Liver (tissue), 9 donors: ENCODE results near the gene IGF2R. TPM values are rescaled to one million over a fixed set of nuclear protein-coding genes. Genes with fewer than 3 reads are reported as not detected.

ENCODE experiments used
- DNase-seq: peaks from one replicate; pipeline ENCODE4 v3.0.0-alpha.2; 2017; ENCODE audit warnings: low spot score
- H3K27ac ChIP-seq, 2 donors: one replicate each; pipeline ENCODE4 v1.7.0; 2013; ENCODE audit warnings: inconsistent platforms in 2 of 2, low read length in 2 of 2, control low read depth in 1 of 2, low read depth in 1 of 2, mild to moderate bottlenecking in 1 of 2
- H3K27me3 ChIP-seq, 4 donors: one replicate each; pipeline versions ENCODE4 v1.6.1 to v1.7.0; 2013; ENCODE audit warnings: low read length in 3 of 4, inconsistent platforms in 1 of 4, mild to moderate bottlenecking in 1 of 4, moderate library complexity in 1 of 4; ENCODE audit not compliant: control insufficient read depth in 4 of 4, insufficient read depth in 4 of 4
- H3K36me3 ChIP-seq, 4 donors: one replicate each; pipeline versions ENCODE4 v1.6.1 to v1.7.0; 2013; ENCODE audit warnings: low read length in 3 of 4, mild to moderate bottlenecking in 3 of 4, low read depth in 1 of 4, moderate library complexity in 1 of 4; ENCODE audit not compliant: control insufficient read depth in 4 of 4, insufficient read depth in 3 of 4
- H3K4me1 ChIP-seq, 4 donors: one replicate each; pipeline versions ENCODE4 v1.6.1 to v1.7.0; 2013; ENCODE audit warnings: low read length in 3 of 4, mild to moderate bottlenecking in 3 of 4, moderate library complexity in 1 of 4; ENCODE audit not compliant: control insufficient read depth in 4 of 4, insufficient read depth in 4 of 4
- H3K4me3 ChIP-seq, 3 donors: one replicate each; pipeline versions ENCODE4 v1.6.1 to v1.7.0; 2013; ENCODE audit warnings: low read length in 3 of 3, control low read depth in 1 of 3, low read depth in 1 of 3, mild to moderate bottlenecking in 1 of 3
- H3K9ac ChIP-seq, 2 donors: one replicate each; pipeline ENCODE4 v1.7.0; 2013; ENCODE audit warnings: low read length in 2 of 2, mild to moderate bottlenecking in 2 of 2, moderate library complexity in 2 of 2, control low read depth in 1 of 2, low read depth in 1 of 2
- H3K9me3 ChIP-seq, 4 donors: one replicate each; pipeline versions ENCODE4 v1.6.1 to v1.7.0; 2013; ENCODE audit warnings: low read length in 3 of 4; ENCODE audit not compliant: control insufficient read depth in 4 of 4
- ATF3 ChIP-seq: IDR thresholded peaks from 2 replicates; pipeline ENCODE4 v1.6.1; 2016; ENCODE audit warnings: antibody characterized with exemption
- FOXA1 ChIP-seq: IDR thresholded peaks from 2 replicates; pipeline ENCODE4 v1.6.1; 2016; ENCODE audit warnings: antibody characterized with exemption
- GABPA ChIP-seq, 2 donors: IDR thresholded peaks in 1 of 2; conservative IDR thresholded peaks in 1 of 2; 2 replicates each; pipeline ENCODE4 v1.6.1; 2016; ENCODE audit warnings: antibody characterized with exemption in 2 of 2, mild to moderate bottlenecking in 1 of 2, moderate library complexity in 1 of 2
- HNF4A ChIP-seq, 2 donors: conservative IDR thresholded peaks; 2 replicates each; pipeline ENCODE4 v1.6.1; 2016; ENCODE audit warnings: antibody characterized with exemption in 2 of 2, mild to moderate bottlenecking in 2 of 2
- HNF4G ChIP-seq: IDR thresholded peaks from 2 replicates; pipeline ENCODE4 v1.6.1; 2016; ENCODE audit warnings: antibody characterized with exemption
- JUND ChIP-seq, 2 donors: IDR thresholded peaks; 2 replicates each; pipeline ENCODE4 v1.6.1; 2016; ENCODE audit warnings: antibody characterized with exemption in 2 of 2
- NR2F2 ChIP-seq: IDR thresholded peaks from 2 replicates; pipeline ENCODE4 v1.6.1; 2016; ENCODE audit warnings: antibody characterized with exemption
- RAD21 ChIP-seq, 2 donors: IDR thresholded peaks; 2 replicates each; pipeline ENCODE4 v1.6.1; 2016; ENCODE audit warnings: antibody characterized with exemption in 2 of 2, mild to moderate bottlenecking in 2 of 2
- RXRA ChIP-seq, 2 donors: IDR thresholded peaks; 2 replicates each; pipeline ENCODE4 v1.6.1; 2017 to 2018; ENCODE audit warnings: antibody characterized with exemption in 2 of 2, mild to moderate bottlenecking in 1 of 2
- SP1 ChIP-seq: IDR thresholded peaks from 2 replicates; pipeline ENCODE4 v1.6.1; 2018; ENCODE audit warnings: antibody characterized with exemption, mild to moderate bottlenecking
- TAF1 ChIP-seq: conservative IDR thresholded peaks from 2 replicates; pipeline ENCODE4 v1.6.1; 2016; ENCODE audit warnings: antibody characterized with exemption, mild to moderate bottlenecking
- YY1 ChIP-seq: IDR thresholded peaks from 2 replicates; pipeline ENCODE4 v1.6.1; 2016; ENCODE audit warnings: antibody characterized with exemption, mild to moderate bottlenecking
- WGBS: extraction: QIAGEN DNeasy Blood & Tissue Kit; methylation state at CpG from one replicate; pipeline ENCODE4 v1.1.7; 2013; 5-methylcytosine and 5-hydroxymethylcytosine counted together
- polyA plus RNA-seq, 2 donors: library from polyadenylated mRNA; stranded (reverse) in 1 of 2; unstranded in 1 of 2; fragments of 200-250 nt in 1 of 2; fragments of >200 nt in 1 of 2; fragmentation: Nextera tagmentation in 1 of 2; extraction: Ambion mirVana in 1 of 2; gene quantifications; one replicate each; pipeline versions ENCODE4 v1.2.1 to v1.2.3, GENCODE V29; 2013 to 2015
- total RNA-seq, 2 donors: library from RNA; depleted of rRNA; stranded (reverse); fragments of >200 nt; gene quantifications; one replicate each; pipeline ENCODE4 v1.2.3, GENCODE V29; 2014
- TF ChIP-seq, protein P1 (sequence below): IDR thresholded peaks from 2 replicates; pipeline ENCODE4 v1.6.1; 2016; ENCODE audit warnings: antibody characterized with exemption
- TF ChIP-seq, protein P2 (sequence below): fragments of 150-350 bp; IDR thresholded peaks from 2 replicates; pipeline ENCODE4 v1.5.1; 2017; ENCODE audit warnings: improper control_type of control experiment, low read depth, low read length; ENCODE audit not compliant: missing input control
- TF ChIP-seq, protein P3 (sequence below): IDR thresholded peaks from 2 replicates; pipeline ENCODE4 v1.6.1; 2016; ENCODE audit warnings: antibody characterized with exemption
- donor health status: healthy.
- donor health status: healthy.
- donor health status: healthy.
- donor health status: healthy.
- donor health status: healthy.

The IGF2R gene
- total and polyA plus RNA-seq, 4 donors: 16.6 to 84.9 (median 45.7) TPM

- Histone ChIP-seq H3K36me3 (no peaks in the 10 kb centered on the region), H3K9me3 (peaks cover 0 to 11% (median 0%) of the 10 kb centered on the region in 4 donors), H3K27ac (no peak overlapping the region), H3K4me3 (no peak overlapping the region), H3K9ac (no peak overlapping the region), H3K4me1 (peaks cover 0 to 7% (median 0%) of the 10 kb centered on the region in 4 donors), H3K27me3 (no peaks in the 10 kb centered on the region)
- no peak for DNase-seq
- whole genome bisulfite sequencing: 87% methylated on average over 2 of the region's 2 CpGs
- TF ChIP-seq ATF3 (no peak), RAD21 (IDR thresholded peaks at IDR 0.05) (no peak), GABPA (IDR thresholded peaks at IDR 0.05 in 1 of 2, conservative IDR thresholded peaks at IDR 0.05 in 1 of 2) (no peak), JUND (IDR thresholded peaks at IDR 0.05) (no peak), HNF4A (conservative IDR thresholded peaks at IDR 0.05) (no peak)
- TF ChIP-seq, protein P1, sequence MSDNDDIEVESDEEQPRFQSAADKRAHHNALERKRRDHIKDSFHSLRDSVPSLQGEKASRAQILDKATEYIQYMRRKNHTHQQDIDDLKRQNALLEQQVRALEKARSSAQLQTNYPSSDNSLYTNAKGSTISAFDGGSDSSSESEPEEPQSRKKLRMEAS: no peak
- TF ChIP-seq, protein P2, sequence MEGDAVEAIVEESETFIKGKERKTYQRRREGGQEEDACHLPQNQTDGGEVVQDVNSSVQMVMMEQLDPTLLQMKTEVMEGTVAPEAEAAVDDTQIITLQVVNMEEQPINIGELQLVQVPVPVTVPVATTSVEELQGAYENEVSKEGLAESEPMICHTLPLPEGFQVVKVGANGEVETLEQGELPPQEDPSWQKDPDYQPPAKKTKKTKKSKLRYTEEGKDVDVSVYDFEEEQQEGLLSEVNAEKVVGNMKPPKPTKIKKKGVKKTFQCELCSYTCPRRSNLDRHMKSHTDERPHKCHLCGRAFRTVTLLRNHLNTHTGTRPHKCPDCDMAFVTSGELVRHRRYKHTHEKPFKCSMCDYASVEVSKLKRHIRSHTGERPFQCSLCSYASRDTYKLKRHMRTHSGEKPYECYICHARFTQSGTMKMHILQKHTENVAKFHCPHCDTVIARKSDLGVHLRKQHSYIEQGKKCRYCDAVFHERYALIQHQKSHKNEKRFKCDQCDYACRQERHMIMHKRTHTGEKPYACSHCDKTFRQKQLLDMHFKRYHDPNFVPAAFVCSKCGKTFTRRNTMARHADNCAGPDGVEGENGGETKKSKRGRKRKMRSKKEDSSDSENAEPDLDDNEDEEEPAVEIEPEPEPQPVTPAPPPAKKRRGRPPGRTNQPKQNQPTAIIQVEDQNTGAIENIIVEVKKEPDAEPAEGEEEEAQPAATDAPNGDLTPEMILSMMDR: no peak
Observed at GRCh38 chr6:159946912-159947311, 22.0 kb upstream of the IGF2R start.

DNA sequence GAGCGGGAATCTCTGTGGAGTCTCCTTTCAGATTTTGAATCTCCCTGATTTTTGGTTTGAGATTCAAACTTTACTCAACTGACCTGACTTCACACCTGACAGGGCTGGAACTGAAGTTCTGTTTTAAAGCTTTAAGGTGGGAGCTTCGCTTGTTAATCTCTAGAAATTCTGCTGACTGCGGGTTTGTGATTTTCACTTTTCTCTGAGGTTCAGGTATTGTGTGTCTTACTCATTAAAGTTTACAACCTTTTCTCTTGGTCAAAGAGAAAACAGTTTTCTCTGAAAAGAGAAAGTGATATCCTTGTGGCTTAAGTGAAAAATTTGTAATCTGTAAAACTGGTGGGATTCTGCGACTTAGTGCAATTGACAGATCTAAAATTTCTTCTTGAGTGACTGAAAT, 20.7 kb upstream of the IGF2R start:
- peaks cover 0 to 4% (median 0%) of the 10 kb centered on the region in 4 donors for H3K4me1 ChIP-seq
- no peak overlapping the region for H3K27ac ChIP-seq
- H3K27me3 ChIP-seq: no peaks in the 10 kb centered on the region
- TF ChIP-seq, protein P3, sequence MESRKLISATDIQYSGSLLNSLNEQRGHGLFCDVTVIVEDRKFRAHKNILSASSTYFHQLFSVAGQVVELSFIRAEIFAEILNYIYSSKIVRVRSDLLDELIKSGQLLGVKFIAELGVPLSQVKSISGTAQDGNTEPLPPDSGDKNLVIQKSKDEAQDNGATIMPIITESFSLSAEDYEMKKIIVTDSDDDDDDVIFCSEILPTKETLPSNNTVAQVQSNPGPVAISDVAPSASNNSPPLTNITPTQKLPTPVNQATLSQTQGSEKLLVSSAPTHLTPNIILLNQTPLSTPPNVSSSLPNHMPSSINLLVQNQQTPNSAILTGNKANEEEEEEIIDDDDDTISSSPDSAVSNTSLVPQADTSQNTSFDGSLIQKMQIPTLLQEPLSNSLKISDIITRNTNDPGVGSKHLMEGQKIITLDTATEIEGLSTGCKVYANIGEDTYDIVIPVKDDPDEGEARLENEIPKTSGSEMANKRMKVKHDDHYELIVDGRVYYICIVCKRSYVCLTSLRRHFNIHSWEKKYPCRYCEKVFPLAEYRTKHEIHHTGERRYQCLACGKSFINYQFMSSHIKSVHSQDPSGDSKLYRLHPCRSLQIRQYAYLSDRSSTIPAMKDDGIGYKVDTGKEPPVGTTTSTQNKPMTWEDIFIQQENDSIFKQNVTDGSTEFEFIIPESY: no peak
- TF ChIP-seq GABPA (IDR thresholded peaks at IDR 0.05 in 1 of 2, conservative IDR thresholded peaks at IDR 0.05 in 1 of 2) (no peak), JUND (IDR thresholded peaks at IDR 0.05) (no peak), YY1 (no peak), FOXA1 (no peak), NR2F2 (no peak), RXRA (IDR thresholded peaks at IDR 0.05) (no peak), SP1 (no peak), ATF3 (no peak), TAF1 (no peak), HNF4G (no peak)
- TF ChIP-seq, protein P2: no peak
- no peak for DNase-seq
- WGBS: 92% methylated on average over 4 of the region's 4 CpGs
- H3K36me3 ChIP-seq: no peaks in the 10 kb centered on the region
- H3K4me3 ChIP-seq: no peak overlapping the region
- peaks cover 0 to 11% (median 0%) of the 10 kb centered on the region in 4 donors for H3K9me3 ChIP-seq
- H3K9ac ChIP-seq: no peak overlapping the region
